GM13977 (cell line): ENCODE results near the gene NCAM1.
"Not testable (repeated sequence)": the region's sequence is repeated elsewhere in the genome, so short reads cannot be mapped to it uniquely, and the experiment has no call there.

ENCODE experiments used
- DNase-seq: peaks from one replicate; pipeline ENCODE4 v3.0.0; 2012; ENCODE audit warnings: low spot score
- CTCF ChIP-seq: IDR thresholded peaks from 2 replicates; pipeline ENCODE4 v1.5.1; 2012; ENCODE audit warnings: mild to moderate bottlenecking, control low read depth; ENCODE audit not compliant: insufficient read depth; ENCODE audit errors: extremely low read depth, missing control alignments
- in situ Hi-C: fragments of 300-500 bp; cut with MboI; formaldehyde crosslinking; loops from one replicate; pipeline ENCODE4 v1.12.0; 2022; ENCODE audit warnings: low sequenced_read_pairs, low pct_unique_long_range_greater_than_20kb, mixed read lengths, inconsistent platforms; ENCODE audit not compliant: unreplicated experiment

NCAM1 gene

DNA sequence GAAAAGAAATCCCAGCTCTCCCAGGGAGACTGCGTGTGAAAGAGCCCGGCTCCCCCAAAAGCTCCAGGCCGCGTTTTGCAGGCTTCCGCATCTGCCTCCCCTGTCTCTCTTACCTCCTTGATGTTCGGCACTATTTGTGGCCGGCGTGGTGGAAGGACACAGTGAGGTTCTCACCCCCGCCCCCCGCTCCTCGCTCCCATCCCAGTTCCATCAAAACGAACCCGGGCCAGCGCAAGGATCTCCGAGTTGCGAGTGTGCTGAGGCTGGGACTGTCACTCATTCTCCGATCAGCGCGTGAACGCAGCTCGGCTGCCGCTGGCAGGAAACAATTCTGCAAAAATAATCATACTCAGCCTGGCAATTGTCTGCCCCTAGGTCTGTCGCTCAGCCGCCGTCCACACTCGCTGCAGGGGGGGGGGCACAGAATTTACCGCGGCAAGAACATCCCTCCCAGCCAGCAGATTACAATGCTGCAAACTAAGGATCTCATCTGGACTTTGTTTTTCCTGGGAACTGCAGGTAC, at the start of gene NCAM1:
Gene NCAM1 (plus strand): TSS at position 275 of the 523 bp plus-strand sequence.
- in situ Hi-C loops = no loop called here
- no peak for TF ChIP-seq CTCF
- peak; percentile 28 for DNase-seq

DNA sequence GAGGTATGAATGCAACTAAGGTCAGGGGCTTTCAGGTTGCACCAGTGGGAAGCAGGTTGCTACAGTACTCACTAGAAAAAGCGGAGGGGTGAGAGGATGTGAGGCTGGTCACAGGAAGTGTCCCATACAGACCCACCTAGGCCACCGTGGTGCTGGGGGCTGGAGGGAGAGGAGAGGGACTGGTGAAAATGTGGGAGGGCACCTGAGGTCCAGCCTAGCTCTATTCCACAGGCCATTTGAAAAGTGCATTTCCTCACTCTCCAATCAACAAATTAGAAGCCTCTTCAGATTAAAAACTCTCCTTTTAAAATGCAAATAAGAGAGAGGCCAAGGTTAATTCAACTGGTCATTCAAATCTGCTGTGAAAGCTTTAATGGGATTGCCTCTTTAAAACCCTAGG, 38.6 kb upstream of the NCAM1 start:
- DNase-seq = no peak
- TF ChIP-seq CTCF = no peak
- in situ Hi-C loops = no loop called here

DNA sequence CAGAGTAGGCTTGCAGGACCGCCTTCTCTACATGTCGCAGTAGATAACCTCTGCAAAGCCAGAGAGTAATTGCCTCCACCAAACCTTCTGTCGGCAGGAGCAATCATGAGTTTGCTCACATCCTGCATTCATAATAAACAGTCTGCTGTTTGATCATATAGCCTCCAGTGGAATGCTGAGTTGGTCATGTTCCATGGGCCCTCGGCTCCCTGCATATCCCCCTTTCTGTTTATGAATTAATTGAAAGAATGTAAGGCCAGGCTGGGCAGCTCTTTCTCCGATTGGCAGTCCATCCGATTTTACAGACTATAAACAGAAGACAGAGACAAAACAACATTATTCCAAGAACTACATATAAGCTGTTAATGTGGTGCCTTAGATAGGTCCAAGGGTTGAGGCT, 36.4 kb upstream of the NCAM1 start:
- in situ Hi-C loops, DNase-seq: not testable (repeated sequence)

GRCh38 chr11:112925516-112926310, 35.5 kb upstream of the NCAM1 start:
- in situ Hi-C loops = no loop called here
- no peak for DNase-seq
- no peak for TF ChIP-seq CTCF

DNA sequence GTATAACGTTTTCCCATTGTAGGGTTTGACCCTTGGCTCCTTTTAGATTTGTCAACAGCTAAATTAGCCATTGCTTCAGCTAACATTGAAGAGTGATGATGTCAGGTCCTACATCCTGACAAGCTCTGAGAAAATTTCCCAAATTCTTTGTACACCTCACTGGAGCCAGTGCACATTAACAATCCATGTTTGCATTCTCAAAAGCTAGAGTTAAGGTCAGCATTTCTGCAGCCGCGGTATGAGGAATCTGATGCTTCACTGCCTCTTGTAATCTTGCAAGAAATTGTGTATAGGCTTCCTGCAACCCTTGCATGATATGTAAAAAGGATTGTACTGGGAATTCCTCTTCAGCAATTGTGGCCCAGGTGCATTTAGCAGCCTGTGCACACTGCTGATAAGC, 33.1 kb upstream of the NCAM1 start:
- no peak for TF ChIP-seq CTCF
- in situ Hi-C loops = no loop called here
- no peak for DNase-seq

DNA sequence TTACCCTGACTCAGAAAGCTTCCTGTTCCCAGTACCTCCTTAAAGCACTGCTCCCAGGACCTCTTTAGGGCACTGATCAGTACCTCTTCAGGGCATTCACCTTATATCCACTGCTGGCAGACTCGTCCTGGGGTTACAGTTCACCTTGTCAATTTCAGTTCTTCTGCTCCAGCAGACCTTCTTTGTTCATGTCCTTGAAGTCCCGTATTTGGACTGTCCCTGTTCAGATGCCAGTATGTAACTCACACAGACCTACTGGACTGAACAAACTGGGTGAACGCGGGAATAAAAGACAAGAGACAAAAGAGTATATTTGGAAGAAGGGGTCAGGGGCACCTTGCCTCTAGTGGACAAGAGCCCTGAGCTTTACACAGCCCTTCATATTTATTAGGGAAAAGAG, 31.8 kb upstream of the NCAM1 start:
- in situ Hi-C loops = no loop called here
- TF ChIP-seq CTCF = no peak
- no peak for DNase-seq

DNA sequence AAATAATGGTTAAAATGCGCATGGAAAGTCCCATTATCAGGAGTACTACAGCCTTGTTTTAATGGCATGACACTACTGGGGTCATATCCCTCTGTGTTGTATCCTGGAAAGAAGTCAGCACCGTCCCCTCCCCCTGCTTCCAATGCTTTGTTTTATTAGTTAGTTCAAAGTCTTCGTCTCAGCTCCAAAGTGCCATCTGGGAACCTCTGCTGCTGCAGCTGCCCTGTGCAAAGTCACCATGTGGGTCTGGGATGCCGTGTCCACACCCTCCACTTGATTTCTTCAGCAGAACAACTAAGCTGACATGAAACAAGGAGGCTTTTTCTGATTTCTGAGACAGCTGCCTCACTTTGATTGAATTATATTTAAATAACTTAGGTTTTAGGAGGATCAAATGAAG, 29.5 kb upstream of the NCAM1 start:
- in situ Hi-C loops = no loop called here
- DNase-seq = no peak

More for the DNA sequence above, 29.5 kb upstream of the NCAM1 start:
- no peak for TF ChIP-seq CTCF
